ENCODE results near the gene LPP.

DNA sequence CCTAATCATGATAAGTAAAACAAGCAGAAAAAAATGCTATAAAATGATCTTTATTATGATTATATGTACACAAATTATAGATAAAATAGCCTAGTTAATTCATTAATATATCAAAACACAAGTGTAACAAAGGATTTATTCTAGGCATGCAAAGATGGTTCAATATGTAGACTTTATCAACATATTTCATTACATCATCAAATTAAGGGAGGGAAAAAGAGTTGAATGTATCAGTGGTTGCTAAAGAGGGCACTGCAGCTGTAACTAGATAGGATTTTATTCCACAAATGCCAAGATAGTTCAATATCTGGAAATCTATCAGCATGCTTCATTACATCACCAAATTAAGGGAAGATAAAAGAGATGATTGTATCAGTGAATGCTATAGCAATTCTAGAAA lies 248.3 kb downstream of the LPP start:
- TF ChIP-seq, protein P1, sequence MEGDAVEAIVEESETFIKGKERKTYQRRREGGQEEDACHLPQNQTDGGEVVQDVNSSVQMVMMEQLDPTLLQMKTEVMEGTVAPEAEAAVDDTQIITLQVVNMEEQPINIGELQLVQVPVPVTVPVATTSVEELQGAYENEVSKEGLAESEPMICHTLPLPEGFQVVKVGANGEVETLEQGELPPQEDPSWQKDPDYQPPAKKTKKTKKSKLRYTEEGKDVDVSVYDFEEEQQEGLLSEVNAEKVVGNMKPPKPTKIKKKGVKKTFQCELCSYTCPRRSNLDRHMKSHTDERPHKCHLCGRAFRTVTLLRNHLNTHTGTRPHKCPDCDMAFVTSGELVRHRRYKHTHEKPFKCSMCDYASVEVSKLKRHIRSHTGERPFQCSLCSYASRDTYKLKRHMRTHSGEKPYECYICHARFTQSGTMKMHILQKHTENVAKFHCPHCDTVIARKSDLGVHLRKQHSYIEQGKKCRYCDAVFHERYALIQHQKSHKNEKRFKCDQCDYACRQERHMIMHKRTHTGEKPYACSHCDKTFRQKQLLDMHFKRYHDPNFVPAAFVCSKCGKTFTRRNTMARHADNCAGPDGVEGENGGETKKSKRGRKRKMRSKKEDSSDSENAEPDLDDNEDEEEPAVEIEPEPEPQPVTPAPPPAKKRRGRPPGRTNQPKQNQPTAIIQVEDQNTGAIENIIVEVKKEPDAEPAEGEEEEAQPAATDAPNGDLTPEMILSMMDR (conservative IDR thresholded peaks at IDR 0.05; ENCODE audit: low read depth, low read length) = no peak
- TF ChIP-seq EZH2 (IDR thresholded peaks at IDR 0.05; ENCODE audit: low read length, unreplicated experiment) (no peak), EZH2phosphoT487 (IDR thresholded peaks at IDR 0.05; ENCODE audit: borderline replicate concordance, low read length) (no peak)

Data from PC-3 (cell line).